GM18907 (cell line): ENCODE results near the gene MRPL58.
"Not testable (repeated sequence)": the region's sequence is repeated elsewhere in the genome, so short reads cannot be mapped to it uniquely, and the experiment has no call there.

Experiments used
- ATAC-seq: cut with Tn5 transposase; IDR thresholded peaks from one replicate; pipeline ENCODE4 v1.9.1; 2021; ENCODE audit warnings: mild to moderate bottlenecking, moderate library complexity; ENCODE audit not compliant: unreplicated experiment

MRPL58 gene

DNA sequence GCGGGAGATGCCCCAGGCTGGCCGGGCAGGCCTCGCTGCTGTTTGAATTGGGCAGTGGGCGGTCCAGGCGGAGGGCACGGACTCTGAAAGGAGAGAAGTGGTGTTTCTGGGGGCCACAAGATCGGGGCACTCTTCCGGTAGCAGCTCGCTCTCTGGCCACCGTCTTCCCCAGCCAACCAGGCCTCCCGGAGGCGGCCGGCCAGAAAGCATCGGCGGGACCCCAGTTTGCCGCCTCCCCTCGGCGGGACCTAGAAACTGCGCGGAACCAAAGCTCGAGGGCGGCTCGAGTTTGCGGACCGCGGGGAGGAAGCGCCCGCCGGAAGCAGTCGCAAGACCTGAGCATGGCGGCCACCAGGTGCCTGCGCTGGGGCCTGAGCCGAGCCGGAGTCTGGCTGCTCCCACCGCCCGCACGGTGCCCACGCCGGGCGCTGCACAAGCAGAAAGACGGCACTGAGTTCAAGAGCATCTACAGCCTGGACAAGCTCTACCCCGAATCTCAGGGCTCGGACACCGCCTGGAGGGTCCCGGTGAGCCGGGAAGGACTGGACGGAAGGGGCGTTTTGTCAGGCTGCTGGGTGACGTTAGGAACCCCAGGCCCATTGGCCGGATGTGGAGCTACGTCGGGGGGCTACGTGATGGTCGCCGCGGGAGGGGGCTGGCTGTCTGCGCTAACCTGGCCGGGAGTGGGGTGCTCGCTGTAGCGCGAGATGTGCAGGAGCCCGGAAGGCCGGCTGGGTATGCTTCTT, at the start of gene MRPL58:
Gene MRPL58, plus strand, starts transcription at position 325 of the 746 bp plus-strand sequence. Its CDS starts 17 bp downstream, at position 342.
- ATAC-seq = peak; percentile 87

DNA sequence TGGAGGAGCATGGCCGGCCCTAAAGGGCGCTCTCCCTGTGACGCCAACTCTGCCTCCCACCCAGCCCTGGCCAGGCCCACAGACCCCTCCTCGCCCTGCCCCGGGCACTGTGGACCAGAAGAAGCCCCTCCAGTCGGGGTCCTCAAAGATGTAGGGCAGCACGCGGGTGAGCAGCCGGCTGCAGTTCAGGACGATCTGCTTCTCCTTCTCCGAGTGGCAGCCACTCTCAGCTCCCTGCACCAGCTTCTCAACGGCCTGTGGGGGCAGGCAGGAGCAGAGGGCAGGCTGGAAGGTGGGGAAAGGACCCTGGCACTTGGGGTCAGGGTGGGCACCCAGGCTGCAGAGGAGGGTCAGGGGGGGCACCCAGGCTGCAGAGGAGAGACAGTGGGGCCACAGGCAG, 48.8 kb upstream of the MRPL58 start:
- ATAC-seq = no peak

DNA sequence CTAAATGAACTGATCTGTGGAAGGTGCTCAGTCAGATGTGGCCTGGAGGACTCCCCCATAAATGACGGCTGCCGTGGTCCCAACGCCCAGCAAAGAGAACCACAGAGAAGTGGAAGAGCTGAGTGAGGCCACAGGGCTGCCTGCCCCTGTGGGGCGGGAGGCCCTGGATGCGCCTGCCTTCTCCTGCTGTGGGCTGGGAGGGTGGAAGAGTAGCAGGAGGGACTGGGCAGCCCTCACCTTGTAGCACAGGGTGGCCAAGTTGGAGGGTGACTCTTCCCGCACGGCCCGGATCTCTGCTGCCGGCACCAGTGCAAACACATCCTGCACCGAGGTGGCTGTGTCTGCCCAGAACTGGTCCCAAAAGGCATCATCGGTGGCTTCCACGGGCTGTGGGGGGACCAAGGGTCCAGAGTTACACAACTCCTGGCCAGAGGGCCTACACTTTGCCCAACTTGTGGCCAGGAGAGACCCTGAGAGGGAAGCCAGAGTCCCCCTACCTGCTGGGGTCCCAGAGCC, 48.2 kb upstream of the MRPL58 start:
- no peak for ATAC-seq

DNA sequence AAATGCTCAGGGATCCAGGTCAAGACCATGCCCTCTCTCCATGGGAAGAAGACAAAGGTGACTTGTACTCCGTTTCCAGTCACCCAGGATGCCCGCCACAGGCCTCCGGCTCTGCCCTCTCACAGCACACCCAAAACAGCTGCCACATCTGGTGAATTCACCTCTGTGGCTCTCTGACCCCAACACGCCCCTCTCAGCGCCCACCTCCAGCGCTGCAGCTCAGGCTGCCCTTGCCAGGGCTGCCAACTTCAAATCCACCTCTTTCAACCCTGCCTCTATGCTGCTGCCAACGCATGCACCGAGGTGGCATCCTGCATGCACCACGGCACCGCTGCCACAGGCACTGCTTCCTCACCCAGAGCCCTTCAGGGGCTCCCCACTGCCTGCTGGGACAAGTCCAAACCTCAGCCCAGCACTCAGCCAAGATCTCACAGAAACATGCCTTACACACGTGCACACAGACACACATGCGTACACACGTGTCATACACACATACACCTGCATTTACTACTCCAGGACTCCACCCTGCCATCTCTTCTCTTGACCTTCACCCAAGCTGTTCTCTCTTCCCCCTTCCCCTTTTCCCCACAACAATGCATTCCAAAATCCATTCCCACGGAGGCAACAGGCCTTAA, 47.4 kb upstream of the MRPL58 start:
- no peak for ATAC-seq

DNA sequence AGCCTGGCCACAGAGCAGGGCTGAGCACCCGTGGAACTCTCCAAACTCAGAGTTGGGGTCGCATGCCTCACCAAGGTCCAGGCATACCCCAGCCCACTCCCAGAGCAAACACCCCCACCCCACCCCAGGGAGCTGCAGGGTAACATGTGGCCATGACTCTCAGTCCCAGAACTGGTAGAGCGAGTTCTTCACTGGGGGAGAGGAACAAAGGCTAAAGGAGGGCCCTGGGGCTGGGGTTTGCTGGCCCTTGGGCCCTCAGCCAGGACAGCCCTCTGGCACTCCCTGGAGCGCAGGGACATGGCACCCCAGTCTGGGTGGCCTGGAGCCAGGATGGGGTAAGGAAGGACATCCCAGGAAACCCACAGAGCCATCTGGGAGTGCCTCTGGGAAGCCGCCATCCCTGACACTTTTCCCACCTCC, 44.1 kb upstream of the MRPL58 start:
- ATAC-seq = no peak

DNA sequence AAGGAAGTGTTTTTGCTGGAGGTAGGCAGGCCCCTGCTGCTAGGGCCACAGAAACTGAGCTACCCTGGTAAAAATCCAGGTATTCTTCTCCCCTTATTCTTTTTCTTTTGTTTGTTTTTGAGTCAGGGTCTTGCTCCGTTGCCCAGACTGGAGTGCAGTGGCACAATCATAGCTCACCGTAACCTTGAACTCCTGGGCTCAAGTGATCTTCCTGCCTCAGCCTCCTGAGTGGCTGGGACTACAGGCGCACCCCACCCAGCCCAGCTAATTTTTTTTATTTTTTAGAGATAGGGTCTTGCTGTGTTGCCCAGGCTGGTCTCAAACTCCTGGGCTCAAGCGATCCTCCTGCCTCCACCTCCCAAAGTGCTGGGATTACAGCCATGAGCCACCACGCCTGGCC, 43.0 kb upstream of the MRPL58 start:
- not testable (repeated sequence) for ATAC-seq

DNA sequence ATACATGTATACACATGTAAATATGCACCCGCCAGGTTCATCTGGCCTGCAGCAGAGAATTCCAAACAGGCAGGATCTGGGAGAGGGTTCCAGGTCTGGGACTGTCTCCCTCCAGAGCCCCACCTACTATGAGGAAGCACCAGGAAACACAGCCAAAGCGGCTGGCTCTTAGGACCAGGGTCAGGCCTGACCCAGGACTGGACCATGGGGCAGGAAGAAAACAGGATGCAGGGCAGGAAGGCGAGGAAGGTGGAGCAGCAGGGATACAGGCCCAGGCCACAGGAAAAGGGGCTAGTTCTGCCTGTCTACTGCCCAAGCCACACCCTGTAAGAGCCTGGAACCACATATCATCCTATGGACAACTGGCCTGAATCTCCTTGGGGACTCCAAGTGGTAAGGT, 42.1 kb upstream of the MRPL58 start:
- no peak for ATAC-seq

DNA sequence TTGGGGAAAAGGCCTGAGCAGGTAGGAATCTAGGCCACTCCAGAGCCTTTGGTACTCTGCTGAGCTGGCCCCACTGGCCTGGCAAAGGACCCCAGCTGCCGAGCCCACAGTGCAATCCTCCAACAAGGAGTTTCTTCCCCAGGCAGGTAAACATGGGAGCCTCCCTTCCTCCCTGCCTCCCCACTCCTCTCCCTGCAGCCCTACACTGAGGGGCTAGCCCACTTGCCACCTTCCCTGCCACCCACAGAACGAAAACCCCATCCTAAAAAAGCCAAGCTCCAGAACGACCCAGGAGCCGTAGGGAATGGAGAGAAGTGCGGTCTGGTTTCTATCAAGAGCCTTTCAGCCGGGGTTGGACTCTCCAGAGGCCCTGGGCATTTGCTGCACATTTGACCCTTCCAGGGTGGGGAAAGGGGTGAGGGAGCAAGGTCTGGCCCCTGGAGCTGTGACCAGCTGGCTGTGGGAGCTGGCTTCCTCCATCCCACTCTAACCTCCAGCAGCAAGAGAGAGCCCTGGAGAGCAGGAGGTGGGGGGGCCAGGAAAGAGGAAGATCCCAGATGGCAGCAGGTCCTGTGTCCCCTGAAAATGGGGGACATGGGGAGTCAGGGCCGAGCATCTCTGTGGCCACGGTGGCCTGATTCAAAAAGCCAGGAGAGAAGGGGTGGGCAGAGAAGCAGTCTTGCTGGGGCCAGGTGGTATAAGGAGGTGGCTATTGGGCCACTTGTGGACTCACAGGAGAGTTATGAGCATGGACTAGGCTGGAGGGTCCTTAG, 41.2 kb upstream of the MRPL58 start:
- ATAC-seq = no peak

DNA sequence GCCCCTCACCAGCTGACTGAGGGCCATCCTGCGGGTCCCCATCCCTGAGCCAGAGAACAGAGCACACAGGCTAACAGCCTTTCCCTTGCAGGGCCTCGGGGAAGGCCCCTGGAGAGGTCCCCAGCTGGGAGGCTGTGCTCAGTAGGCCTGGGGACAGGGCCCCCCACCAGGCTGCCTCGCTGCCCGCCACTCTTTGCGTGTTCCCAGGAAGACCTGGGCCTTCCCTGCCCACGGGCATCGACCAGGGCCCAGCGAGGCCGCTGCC, 40.7 kb upstream of the MRPL58 start:
- no peak for ATAC-seq

DNA sequence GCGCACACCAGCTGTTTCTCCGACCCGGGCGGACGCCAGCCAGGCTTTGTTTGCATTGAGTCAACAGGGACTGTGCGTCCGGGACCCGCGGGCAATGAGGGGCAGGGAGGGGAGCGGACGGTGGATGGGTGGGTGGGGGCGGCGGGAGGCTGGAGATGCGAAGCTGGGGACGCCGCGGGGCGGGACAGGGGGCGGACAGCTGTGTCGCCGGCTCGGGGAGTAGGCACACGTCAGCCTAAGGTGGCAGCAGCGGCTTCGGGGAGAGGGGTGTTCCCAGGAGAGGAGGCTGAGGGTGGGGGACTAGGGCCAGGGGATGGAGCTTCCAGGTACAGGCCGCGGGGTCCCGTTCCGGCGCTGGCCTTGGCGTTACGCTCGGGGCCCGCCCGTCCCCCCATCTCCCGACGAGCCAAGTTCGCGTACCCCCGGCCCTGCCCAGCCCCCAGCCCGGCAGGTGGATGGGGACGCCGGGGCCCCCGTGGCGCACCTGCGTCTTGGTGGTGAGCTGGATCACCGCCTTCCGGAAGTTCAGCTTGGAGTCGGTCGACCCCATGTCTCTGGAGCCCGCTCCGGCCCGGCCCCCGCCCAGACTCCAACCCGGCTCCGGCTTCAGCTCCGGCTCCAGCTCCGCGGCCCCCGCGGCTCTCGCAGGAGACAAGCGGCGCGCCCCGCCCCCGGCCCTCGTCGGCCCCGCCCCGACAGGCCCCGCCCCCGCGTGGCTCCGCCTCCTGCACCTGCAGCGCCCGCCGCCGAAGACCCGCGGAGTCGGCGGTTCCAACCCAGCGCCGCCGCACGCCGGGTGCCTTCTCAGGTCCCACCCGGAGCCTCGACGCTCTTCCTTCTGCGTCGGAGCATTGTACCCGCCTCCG, 40.1 kb upstream of the MRPL58 start, which contains the start of gene HID1:
Gene HID1, minus strand, starts transcription at position 653 of the 866 bp plus-strand sequence. Its CDS starts 103 bp downstream, at position 550.
- ATAC-seq = no peak

DNA sequence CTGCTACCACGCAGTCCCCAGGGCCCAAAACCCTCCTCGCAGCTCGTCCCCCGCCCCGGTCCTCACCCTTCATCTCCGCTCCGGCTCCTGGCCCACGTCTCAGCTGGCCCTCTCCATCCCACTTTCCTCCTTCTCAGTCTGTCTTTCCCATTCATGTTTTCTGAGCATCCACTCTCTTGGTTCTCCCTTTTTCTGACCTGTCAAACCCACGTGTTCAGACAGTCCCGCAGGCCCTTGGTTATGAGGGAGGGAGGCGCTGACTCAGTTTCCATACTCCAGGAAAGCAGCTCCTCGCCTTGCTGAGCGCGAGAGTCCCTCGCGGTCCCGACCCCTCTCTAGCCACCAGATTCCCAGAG, 39.5 kb upstream of the MRPL58 start:
- no peak for ATAC-seq

DNA sequence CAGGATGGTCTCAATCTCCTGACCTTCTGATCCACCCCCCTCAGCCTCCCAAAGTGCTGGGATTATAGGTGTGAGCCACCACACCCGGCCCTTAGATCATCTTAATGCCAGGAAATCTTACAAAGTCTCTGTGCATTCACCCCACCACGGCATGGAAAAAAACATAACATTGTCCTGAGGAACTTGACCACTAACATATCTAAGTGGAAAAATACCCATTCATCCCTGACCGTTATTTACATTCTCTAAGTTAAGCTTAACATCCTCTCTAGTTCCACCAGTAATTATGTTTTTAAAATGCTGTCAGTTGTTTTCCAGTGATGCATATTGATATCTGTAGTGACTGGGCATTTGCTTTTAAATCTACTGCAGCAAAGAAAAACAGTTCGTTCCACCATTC, 36.5 kb upstream of the MRPL58 start:
- ATAC-seq = no peak

DNA sequence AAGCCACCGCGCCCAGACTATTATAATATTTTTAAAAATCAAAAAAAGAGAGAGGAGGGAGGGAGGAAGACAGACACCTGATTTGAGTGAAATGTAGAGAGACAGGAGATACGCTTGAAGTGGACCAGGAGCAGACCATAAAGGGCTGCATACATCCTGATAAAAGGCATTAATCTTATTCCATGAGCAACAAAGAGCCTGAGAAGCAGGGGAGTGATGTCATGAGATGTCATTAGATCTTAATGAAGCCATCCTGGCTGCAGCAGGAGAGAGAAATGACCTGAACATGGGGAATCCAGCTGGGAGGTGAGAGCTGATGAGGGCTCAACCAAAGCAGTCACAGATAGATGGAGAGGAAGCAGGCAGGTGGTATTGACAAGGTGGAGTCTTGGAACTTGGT, 34.7 kb upstream of the MRPL58 start:
- ATAC-seq = no peak

DNA sequence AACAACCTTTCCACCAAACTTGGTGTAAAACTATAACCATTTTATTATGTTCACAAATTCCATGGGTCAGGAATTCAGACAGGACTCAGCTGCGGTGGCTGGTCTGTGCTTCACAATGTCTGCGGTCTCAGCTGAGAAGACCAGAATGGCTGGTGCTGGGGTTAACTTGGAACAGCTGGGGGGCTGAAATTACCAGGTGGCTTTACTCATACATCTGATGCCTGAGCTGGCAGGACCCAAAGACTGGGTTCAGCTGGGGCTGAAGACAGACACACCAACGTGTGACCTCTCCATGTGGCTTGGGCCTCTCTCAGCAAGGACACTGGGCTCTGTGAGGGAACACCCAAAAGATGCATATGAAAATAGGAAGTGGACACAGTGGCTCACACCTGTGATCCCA, 34.2 kb upstream of the MRPL58 start:
- no peak for ATAC-seq

DNA sequence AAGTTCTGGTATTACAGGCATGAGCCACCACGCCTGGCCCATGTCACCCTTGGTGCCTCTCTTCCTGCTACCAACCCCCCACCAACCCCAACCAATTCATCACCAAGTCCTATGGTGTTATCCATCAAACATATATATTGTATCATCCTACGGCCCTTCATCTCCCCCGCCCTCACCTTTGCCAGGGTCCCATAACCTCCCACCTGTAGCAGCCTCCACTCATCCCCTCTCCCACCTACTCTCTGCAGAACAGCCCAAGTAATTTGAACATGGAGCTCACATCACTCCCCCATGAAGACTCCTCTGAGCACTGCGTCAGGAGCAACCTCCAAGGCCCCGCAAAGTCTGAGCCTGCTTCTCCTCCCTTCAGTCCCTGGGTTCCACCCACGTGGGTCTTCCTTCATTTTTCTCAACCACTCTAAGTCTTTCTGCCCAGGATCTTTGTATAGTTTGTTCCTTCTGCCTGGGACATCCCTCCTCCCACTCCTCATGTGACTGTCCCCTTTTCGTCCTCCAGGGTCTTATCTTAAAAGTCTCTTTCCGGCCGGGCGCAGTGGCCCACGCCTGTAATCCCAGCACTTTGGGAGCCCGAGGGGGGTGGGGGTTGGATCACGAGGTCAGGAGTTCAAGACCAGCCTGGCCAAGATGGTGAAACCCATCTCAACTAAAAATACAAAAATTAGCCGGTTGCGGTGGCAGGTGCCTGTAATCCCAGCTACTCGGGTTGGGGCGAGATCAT, 32.9 kb upstream of the MRPL58 start:
- no peak for ATAC-seq

DNA sequence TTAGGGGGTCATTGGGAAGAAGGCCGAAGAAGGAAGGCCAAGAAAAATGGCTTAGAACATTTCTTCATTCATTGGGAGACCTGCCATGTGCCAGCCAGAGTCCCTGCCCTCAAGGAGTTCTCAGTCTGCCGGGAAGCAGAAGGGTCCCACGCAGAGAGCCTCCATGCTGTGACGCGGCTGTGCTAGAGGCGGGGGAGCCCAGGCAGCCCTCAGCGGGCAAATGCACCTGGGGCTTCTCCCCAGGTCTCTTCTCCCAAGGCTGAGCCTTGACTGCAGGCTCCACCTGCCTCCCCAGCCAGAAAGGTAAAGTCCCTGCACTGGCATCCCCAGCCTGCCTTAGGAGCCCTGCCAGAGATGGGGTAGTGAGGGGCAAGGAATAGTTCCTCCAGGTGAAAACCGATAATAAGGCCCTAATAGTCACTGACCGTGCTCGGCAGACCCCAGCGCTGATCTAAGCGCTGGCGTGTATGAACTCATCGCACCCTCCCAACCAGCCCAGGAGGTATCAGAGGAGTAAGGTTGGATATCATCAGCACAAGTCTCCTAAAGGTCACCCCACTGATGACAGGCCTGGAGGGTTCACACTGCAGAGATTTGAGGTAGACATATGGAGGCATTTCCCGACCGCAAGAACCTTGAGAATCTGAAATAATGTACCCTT, 31.0 kb upstream of the MRPL58 start:
- no peak for ATAC-seq

DNA sequence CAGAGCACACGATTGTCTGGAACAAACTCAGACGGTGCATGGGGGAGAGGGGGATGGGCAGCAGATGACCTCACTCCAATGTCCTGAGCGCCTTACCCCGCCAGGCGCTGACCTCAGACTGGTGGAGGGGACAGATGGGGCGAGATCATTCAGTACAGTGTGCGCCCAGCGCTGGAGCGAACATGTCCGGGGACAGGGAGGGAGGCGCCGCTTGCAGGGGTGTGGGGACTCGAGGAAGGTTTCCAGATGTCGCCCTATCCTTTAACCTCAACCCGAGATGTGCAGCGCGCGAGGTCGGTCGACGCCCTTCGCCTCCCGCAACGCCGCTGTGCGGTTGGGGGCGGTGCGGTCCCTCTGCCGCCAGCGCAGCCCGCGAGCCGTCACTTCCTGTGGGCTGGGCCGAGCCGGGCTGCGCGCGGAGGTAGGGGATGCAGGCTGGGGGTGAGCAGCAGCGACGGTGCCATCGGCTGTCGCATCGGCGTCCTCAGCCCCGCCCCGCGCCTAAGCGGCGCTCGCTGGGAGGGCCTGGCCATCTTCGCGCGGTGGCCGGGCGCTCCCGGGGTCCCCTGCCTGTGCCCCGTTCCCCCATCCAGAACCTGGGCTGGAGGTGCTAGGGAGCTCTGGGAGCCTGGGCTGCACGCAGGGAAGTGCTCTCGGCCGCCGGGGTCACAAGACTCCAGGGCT, 30.3 kb upstream of the MRPL58 start:
- peak; percentile 59 for ATAC-seq

DNA sequence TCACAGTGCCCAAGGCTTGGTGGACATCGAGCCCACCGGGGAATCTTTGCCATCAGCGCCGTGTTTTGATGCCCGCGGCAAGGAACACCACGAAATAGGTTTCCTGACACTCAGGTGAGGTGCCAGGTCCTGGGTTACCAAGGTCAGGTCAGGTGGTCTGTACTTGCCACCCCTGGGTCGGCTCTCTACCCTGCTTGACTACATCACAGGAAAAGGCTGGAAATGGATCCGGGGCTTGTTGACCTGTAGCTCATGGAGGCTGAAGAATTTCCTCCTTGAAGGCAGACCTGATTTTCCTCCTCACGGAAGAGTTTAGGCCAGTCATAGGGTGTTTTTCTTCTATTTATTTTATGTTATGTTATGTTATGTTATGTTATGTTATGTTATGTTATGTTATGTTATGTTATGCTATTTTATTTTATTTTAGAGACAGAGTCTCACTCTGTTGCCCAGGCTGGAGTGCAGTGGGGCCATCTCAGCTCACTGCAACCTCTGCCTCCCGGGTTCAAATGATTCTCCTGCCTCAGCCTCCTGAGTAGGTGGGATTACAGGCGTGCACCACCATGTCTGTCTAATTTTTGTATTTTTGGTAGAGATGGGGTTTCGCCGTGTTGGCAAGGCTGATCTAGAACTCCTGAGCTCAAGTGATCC, 29.7 kb upstream of the MRPL58 start:
- ATAC-seq = not testable (repeated sequence)

DNA sequence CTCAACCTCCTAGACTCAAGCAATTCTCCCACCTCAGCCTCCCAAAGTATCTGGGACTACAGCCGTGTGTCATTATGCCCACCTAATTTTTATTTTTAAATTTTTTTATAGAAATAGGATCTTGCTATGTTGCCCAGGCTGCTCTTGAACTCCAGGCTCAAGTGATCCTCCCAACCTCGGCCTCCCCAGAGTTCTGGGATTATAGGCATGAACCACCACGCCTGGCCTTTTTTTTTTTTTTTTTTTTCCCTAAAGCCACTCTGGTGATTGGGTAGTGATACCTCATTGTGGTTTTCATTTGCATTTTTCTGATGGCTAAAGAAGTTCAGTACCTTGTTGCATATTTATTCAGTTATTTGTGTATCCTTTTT, 26.3 kb upstream of the MRPL58 start:
- ATAC-seq = no peak
